Liver (tissue), 9 donors: ENCODE measurements around the gene BRD4. TPM values are rescaled to one million over a fixed set of nuclear protein-coding genes. Genes with fewer than 3 reads are reported as not detected.

Experiments used
- DNase-seq: peaks from one replicate; pipeline ENCODE4 v3.0.0-alpha.2; 2017; ENCODE audit warnings: low spot score
- H3K27ac ChIP-seq, 2 donors: one replicate each; pipeline ENCODE4 v1.7.0; 2013; ENCODE audit warnings: inconsistent platforms in 2 of 2, low read length in 2 of 2, control low read depth in 1 of 2, low read depth in 1 of 2, mild to moderate bottlenecking in 1 of 2
- H3K27me3 ChIP-seq, 4 donors: one replicate each; pipeline versions ENCODE4 v1.6.1 to v1.7.0; 2013; ENCODE audit warnings: low read length in 3 of 4, inconsistent platforms in 1 of 4, mild to moderate bottlenecking in 1 of 4, moderate library complexity in 1 of 4; ENCODE audit not compliant: control insufficient read depth in 4 of 4, insufficient read depth in 4 of 4
- H3K36me3 ChIP-seq, 4 donors: one replicate each; pipeline versions ENCODE4 v1.6.1 to v1.7.0; 2013; ENCODE audit warnings: low read length in 3 of 4, mild to moderate bottlenecking in 3 of 4, low read depth in 1 of 4, moderate library complexity in 1 of 4; ENCODE audit not compliant: control insufficient read depth in 4 of 4, insufficient read depth in 3 of 4
- H3K4me1 ChIP-seq, 4 donors: one replicate each; pipeline versions ENCODE4 v1.6.1 to v1.7.0; 2013; ENCODE audit warnings: low read length in 3 of 4, mild to moderate bottlenecking in 3 of 4, moderate library complexity in 1 of 4; ENCODE audit not compliant: control insufficient read depth in 4 of 4, insufficient read depth in 4 of 4
- H3K4me3 ChIP-seq, 3 donors: one replicate each; pipeline versions ENCODE4 v1.6.1 to v1.7.0; 2013; ENCODE audit warnings: low read length in 3 of 3, control low read depth in 1 of 3, low read depth in 1 of 3, mild to moderate bottlenecking in 1 of 3
- H3K9ac ChIP-seq, 2 donors: one replicate each; pipeline ENCODE4 v1.7.0; 2013; ENCODE audit warnings: low read length in 2 of 2, mild to moderate bottlenecking in 2 of 2, moderate library complexity in 2 of 2, control low read depth in 1 of 2, low read depth in 1 of 2
- H3K9me3 ChIP-seq, 4 donors: one replicate each; pipeline versions ENCODE4 v1.6.1 to v1.7.0; 2013; ENCODE audit warnings: low read length in 3 of 4; ENCODE audit not compliant: control insufficient read depth in 4 of 4
- ATF3 ChIP-seq: IDR thresholded peaks from 2 replicates; pipeline ENCODE4 v1.6.1; 2016; ENCODE audit warnings: antibody characterized with exemption
- EGR1 ChIP-seq, 2 donors: IDR thresholded peaks; 2 replicates each; pipeline ENCODE4 v1.6.1; 2016 to 2018; ENCODE audit warnings: antibody characterized with exemption in 2 of 2, low read depth in 2 of 2
- FOXA1 ChIP-seq: IDR thresholded peaks from 2 replicates; pipeline ENCODE4 v1.6.1; 2016; ENCODE audit warnings: antibody characterized with exemption
- FOXA2 ChIP-seq: IDR thresholded peaks from 2 replicates; pipeline ENCODE4 v1.6.1; 2016; ENCODE audit warnings: antibody characterized with exemption
- GABPA ChIP-seq, 2 donors: IDR thresholded peaks in 1 of 2; conservative IDR thresholded peaks in 1 of 2; 2 replicates each; pipeline ENCODE4 v1.6.1; 2016; ENCODE audit warnings: antibody characterized with exemption in 2 of 2, mild to moderate bottlenecking in 1 of 2, moderate library complexity in 1 of 2
- HNF4A ChIP-seq, 2 donors: conservative IDR thresholded peaks; 2 replicates each; pipeline ENCODE4 v1.6.1; 2016; ENCODE audit warnings: antibody characterized with exemption in 2 of 2, mild to moderate bottlenecking in 2 of 2
- HNF4G ChIP-seq: IDR thresholded peaks from 2 replicates; pipeline ENCODE4 v1.6.1; 2016; ENCODE audit warnings: antibody characterized with exemption
- JUND ChIP-seq, 2 donors: IDR thresholded peaks; 2 replicates each; pipeline ENCODE4 v1.6.1; 2016; ENCODE audit warnings: antibody characterized with exemption in 2 of 2
- MAX ChIP-seq: IDR thresholded peaks from 2 replicates; pipeline ENCODE4 v1.6.1; 2016; ENCODE audit warnings: antibody characterized with exemption
- NR2F2 ChIP-seq: IDR thresholded peaks from 2 replicates; pipeline ENCODE4 v1.6.1; 2016; ENCODE audit warnings: antibody characterized with exemption
- RAD21 ChIP-seq, 2 donors: IDR thresholded peaks; 2 replicates each; pipeline ENCODE4 v1.6.1; 2016; ENCODE audit warnings: antibody characterized with exemption in 2 of 2, mild to moderate bottlenecking in 2 of 2
- REST ChIP-seq: IDR thresholded peaks from 2 replicates; pipeline ENCODE4 v1.6.1; 2016; ENCODE audit warnings: antibody characterized with exemption, mild to moderate bottlenecking
- RXRA ChIP-seq, 2 donors: IDR thresholded peaks; 2 replicates each; pipeline ENCODE4 v1.6.1; 2017 to 2018; ENCODE audit warnings: antibody characterized with exemption in 2 of 2, mild to moderate bottlenecking in 1 of 2
- SP1 ChIP-seq: IDR thresholded peaks from 2 replicates; pipeline ENCODE4 v1.6.1; 2018; ENCODE audit warnings: antibody characterized with exemption, mild to moderate bottlenecking
- TAF1 ChIP-seq: conservative IDR thresholded peaks from 2 replicates; pipeline ENCODE4 v1.6.1; 2016; ENCODE audit warnings: antibody characterized with exemption, mild to moderate bottlenecking
- YY1 ChIP-seq: IDR thresholded peaks from 2 replicates; pipeline ENCODE4 v1.6.1; 2016; ENCODE audit warnings: antibody characterized with exemption, mild to moderate bottlenecking
- ZBTB33 ChIP-seq: IDR thresholded peaks from 2 replicates; pipeline ENCODE4 v1.6.1; 2016; ENCODE audit warnings: antibody characterized with exemption
- WGBS: extraction: QIAGEN DNeasy Blood & Tissue Kit; methylation state at CpG from one replicate; pipeline ENCODE4 v1.1.7; 2013; 5-methylcytosine and 5-hydroxymethylcytosine counted together
- polyA plus RNA-seq, 2 donors: library from polyadenylated mRNA; stranded (reverse) in 1 of 2; unstranded in 1 of 2; fragments of 200-250 nt in 1 of 2; fragments of >200 nt in 1 of 2; fragmentation: Nextera tagmentation in 1 of 2; extraction: Ambion mirVana in 1 of 2; gene quantifications; one replicate each; pipeline versions ENCODE4 v1.2.1 to v1.2.3, GENCODE V29; 2013 to 2015
- total RNA-seq, 2 donors: library from RNA; depleted of rRNA; stranded (reverse); fragments of >200 nt; gene quantifications; one replicate each; pipeline ENCODE4 v1.2.3, GENCODE V29; 2014
- TF ChIP-seq, protein P1 (sequence below): fragments of 150-350 bp; IDR thresholded peaks from 2 replicates; pipeline ENCODE4 v1.5.1; 2017; ENCODE audit warnings: improper control_type of control experiment, low read depth, low read length; ENCODE audit not compliant: missing input control
- donor health status: healthy.
- donor health status: healthy.
- donor health status: healthy.
- donor health status: healthy.
- donor health status: healthy.

The BRD4 gene
- total and polyA plus RNA-seq, 4 donors: 13.6 to 25.8 (median 20.5) TPM

- no peak for DNase-seq
- no peak overlapping the region for H3K9ac ChIP-seq
- no peaks in the 10 kb centered on the region for H3K9me3 ChIP-seq
- H3K4me3 ChIP-seq: no peak overlapping the region
- no peaks in the 10 kb centered on the region for H3K27me3 ChIP-seq
- no peak overlapping the region for H3K27ac ChIP-seq
- WGBS: 79% methylated on average over 4 of the region's 4 CpGs
- H3K36me3 ChIP-seq: no peaks in the 10 kb centered on the region
- peaks cover 19 to 69% (median 51%) of the 10 kb centered on the region in 4 donors for H3K4me1 ChIP-seq
- TF ChIP-seq RAD21 (IDR thresholded peaks at IDR 0.05) (no peak), TAF1 (no peak), EGR1 (IDR thresholded peaks at IDR 0.05; ENCODE audit: low read depth in 2 of 2) (no peak), RXRA (IDR thresholded peaks at IDR 0.05) (no peak), MAX (no peak), JUND (IDR thresholded peaks at IDR 0.05) (no peak), ZBTB33 (no peak), GABPA (IDR thresholded peaks at IDR 0.05 in 1 of 2, conservative IDR thresholded peaks at IDR 0.05 in 1 of 2) (no peak), ATF3 (no peak), REST (no peak), SP1 (no peak), HNF4A (conservative IDR thresholded peaks at IDR 0.05) (no peak), NR2F2 (no peak), HNF4G (no peak), YY1 (no peak), FOXA1 (no peak), FOXA2 (no peak)
- TF ChIP-seq, protein P1, sequence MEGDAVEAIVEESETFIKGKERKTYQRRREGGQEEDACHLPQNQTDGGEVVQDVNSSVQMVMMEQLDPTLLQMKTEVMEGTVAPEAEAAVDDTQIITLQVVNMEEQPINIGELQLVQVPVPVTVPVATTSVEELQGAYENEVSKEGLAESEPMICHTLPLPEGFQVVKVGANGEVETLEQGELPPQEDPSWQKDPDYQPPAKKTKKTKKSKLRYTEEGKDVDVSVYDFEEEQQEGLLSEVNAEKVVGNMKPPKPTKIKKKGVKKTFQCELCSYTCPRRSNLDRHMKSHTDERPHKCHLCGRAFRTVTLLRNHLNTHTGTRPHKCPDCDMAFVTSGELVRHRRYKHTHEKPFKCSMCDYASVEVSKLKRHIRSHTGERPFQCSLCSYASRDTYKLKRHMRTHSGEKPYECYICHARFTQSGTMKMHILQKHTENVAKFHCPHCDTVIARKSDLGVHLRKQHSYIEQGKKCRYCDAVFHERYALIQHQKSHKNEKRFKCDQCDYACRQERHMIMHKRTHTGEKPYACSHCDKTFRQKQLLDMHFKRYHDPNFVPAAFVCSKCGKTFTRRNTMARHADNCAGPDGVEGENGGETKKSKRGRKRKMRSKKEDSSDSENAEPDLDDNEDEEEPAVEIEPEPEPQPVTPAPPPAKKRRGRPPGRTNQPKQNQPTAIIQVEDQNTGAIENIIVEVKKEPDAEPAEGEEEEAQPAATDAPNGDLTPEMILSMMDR: no peak
Observed at GRCh38 chr19:15320116-15320515, 12.2 kb downstream of the BRD4 start.
